ENCODE results near the gene TMC3.

Gene TMC3

DNA sequence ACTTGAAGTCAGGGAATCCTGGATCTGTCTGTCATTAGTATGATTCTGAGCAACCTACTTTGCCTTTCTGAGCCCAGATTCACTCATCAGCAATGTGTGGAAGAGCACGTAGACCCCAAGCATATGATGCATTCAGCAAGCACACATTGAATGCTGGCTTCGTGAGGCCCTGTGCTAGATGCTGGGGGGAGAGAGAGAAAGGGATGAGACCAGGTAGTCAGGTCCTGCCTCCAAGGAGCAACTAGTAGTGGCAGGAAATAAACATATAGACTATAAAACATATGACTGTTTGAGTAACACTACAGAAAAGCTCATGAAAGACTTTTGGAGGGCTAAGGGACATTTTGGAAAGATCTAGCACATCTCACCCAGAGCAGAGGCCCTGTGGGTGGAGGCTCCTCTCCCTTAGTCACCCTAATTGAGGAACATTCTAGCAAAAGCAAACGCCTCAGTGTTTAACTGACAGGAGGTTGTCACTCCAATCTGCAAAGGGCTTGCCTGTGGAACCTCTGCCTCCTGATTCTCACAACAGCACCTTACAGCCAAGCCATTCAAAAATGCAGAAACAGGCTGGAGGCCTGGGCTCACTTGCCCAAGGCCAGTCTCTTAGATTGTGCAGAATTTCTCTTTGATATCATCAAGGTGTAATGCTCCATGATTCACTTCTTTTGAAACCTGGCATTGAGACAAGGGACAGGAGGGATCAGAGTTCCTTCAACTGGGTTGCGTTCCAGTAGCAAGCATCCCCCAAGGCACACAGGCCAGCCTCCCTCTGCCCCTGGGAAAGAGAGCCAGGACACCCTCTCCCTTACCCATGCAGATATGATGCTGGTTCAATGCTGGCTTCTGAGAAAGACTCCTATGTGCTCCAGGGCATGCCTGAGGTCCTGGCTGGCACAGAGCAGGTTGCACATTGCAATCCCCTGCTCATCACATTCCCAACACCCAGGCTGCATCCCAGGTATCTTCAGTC, 76.1 kb downstream of the TMC3 start:
- no peak for DNase-seq (ENCODE audit: low spot score)

DNA sequence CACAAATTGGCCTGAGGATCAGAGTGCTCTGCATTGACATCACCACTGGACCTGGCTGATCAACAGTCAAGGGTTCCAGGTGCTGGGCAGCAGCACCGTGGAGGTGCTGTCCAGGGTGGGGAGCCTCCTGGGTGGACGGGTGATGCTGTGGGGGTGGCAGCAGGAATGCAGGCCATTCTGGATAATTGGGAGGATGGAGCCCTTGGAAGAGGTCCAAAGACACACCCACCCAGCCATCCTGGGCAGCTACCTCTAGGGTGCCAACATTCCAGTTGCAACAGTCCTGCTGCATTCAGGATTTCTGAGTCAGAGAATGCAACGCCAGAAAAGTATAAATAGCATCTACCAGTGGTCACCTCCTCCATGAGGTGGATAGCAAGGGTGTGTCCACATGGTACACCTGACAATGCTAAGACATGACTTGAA, 76.9 kb downstream of the TMC3 start:
- peak; percentile 76 for DNase-seq (ENCODE audit: low spot score)

- DNase-seq (ENCODE audit: low spot score), result no peak
These were observed 77.3 kb downstream of the TMC3 start for GRCh38 chr15:81296673-81297072.

DNA sequence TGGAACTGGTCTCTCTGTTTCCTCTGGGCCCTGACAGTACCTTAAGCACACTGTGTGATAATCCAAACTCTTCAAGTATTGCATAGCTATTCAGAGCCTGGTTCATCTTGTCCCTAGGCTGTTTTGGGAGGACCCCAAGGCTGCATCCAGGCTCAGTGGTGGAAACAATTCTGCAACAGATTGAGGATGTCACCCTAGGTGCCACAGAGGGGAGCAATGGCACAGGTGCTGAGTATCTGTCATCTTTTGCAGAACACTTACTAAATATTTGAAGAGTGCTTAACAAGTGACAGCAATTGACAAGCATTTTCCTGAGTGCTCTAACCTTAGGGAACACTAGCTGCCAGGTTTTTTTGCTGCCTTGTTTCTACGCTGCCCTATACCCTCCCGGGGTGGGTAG, 77.8 kb downstream of the TMC3 start:
- no peak for DNase-seq (ENCODE audit: low spot score)

DNA sequence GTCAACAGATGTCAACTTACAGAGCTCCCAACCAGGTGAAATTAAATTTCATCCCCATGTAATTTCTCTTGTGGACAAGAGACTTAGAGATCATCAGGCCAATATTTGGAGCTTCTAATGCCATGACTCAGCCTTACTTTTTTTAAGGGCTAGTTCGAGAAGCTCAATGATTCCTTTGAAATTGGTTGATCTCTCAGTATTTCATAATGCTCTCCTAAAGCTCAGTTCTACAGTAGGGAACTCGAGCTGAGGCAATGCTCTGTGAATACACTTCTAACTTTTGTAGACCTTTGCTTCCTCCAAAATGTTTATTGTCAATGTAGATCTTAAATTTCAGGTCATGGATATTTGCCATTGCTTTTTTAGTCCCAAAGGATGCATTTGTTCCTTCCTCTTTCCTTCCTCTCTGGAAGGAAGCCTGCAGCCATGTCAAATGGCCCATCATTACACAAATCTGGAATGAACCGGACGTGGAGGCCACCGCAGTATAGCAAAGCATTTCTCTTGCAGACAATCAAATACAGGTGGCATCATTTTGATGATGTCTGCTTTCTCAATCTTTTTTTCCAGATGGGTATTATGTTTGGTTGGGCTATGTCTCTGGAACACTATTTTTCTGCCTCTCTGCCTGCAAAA, 78.4 kb downstream of the TMC3 start:
- DNase-seq (ENCODE audit: low spot score), result no peak

DNA sequence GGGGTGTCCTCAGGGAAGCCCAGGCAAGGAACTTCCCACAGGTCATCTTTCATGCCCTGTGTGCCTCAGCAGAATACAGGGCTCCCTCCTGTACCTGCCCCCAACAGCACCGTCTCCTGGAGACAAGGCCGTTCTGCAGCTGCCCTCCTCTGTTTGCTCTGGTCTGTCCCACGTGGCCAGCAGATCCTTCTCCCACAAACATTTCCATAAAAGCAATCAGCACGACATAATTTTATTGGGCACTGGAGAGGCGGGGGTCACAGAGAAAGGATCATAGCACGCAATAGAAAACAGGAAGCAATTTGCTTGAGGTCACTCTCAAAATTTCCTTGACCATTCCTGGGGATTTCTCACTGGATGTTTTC, 79.5 kb downstream of the TMC3 start:
- no peak for DNase-seq (ENCODE audit: low spot score)

DNA sequence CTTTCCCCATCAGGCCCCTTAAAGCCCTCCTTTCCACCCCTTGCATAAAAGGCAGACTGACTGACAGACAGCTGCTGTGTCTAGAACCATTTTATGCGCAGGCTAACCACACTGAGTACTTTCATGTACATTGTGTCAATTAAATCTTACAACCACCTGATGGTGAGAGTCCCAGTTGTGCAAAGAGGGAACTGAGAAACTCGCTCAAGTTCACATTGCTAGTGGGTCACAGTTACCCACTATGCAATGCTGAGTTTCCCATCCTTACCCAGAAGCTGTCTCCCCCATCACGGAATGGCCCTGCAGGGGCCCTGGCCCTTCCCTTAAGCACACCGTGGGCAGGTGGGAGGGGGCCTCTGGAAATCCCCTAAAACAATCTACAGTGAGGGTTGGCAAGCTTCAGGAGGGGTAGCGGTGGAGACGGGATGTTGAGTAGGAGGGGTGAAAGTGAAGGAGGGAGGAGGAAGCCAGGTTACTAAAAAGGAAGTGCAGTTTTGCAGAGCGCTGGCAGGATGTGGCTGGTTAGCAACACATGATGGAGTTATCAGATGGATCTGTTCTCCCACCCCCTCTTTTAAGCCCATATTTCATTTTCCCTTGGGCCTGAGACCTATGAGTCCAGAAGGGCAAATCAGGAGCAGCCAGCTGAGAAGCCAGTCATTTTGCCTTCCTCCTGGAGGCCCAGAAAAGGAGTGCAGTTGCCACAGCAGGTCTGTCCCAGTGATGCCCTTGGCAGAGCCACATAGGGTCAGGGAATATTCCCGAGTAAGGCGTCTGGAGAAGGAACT, 80.1 kb downstream of the TMC3 start:
- DNase-seq (ENCODE audit: low spot score), result no peak

DNA sequence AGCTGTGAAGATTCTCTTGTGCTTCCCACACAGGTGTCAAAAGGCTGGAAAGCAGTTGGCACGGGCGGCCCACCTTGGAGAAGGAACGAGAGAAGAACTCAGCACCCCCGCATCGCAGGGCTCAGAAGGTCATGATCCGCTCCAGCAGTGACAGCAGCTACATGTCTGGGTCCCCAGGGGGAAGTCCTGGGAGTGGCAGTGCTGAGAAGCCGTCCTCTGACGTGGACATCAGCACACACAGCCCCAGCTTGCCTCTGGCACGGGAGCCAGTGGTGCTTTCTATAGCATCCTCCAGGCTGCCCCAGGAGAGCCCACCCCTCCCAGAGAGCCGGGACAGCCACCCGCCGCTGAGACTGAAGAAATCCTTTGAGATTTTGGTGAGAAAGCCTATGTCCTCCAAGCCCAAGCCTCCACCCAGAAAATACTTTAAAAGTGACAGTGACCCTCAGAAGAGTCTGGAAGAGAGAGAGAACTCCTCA, 81.5 kb downstream of the TMC3 start:
- DNase-seq (ENCODE audit: low spot score), result no peak

- DNase-seq (ENCODE audit: low spot score), result no peak
These were observed 82.0 kb downstream of the TMC3 start for GRCh38 chr15:81291916-81292522.

- no peak for DNase-seq (ENCODE audit: low spot score)
These were observed 84.1 kb downstream of the TMC3 start for GRCh38 chr15:81289910-81290309.

GRCh38 chr15:81288616-81289015, 85.4 kb downstream of the TMC3 start:
- DNase-seq (ENCODE audit: low spot score), result no peak

DNA sequence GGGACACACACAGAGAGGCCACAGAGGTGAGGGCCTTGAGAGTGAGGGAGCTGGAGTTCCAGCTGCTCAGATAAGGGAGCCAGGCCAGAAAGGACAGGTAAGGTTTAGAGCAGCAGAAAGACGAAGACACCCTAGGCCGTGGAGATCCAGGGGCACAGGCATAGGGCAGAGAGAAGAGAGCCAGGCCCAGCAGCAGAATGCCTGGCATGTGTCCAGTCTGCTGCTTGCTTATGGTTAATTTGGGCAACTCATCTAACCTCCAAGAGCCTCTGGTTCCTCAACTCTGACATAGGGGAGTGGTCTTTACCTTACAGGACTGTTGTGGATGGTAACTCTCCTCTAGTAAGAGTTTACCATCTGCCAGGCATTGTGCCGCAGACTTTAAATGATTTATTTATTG, 86.0 kb downstream of the TMC3 start:
- no peak for DNase-seq (ENCODE audit: low spot score)

DNA sequence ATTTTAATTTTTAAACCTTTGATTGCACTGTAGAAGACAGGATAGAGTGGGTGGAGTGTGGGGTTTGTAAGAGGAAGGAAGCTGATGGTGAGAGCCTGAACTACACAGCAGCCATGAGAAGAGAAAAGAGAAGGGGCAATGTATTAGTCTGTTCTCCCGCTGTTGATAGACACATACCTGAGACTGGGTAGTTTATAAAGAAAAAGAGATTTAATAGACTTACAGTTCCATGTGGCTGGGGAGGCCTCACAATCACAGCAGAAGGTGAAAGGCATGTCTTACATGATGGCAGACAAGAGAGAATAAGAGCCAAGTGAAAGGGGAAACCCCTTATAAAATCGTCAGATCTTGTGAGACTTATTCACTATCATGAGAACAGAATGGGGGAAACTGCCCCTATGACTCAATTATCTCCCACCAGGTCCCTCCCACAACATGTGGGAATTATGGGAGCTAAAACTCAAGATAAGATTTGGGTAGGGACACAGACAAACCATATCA, 87.3 kb downstream of the TMC3 start:
- no peak for DNase-seq (ENCODE audit: low spot score)

DNA sequence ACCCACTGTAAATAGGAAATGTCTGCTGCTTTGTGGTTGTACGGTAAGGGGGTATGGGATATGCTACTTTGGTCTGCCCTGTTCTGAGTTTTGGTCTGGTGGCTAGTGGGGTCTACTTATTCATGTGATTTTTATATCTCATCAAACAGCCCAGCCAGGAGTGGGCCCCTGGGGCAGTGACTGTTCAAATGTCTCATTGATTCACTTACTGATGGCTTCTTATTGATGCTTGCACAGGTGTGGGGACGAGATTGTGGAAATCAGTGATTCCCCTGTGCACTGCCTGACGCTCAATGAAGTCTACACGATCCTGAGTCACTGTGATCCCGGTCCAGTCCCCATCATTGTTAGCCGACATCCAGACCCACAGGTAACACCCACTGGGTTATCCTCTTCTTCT, 88.6 kb downstream of the TMC3 start:
- no peak for DNase-seq (ENCODE audit: low spot score)

GRCh38 chr15:81284256-81285031, 89.6 kb downstream of the TMC3 start:
- no peak for DNase-seq (ENCODE audit: low spot score)

- DNase-seq (ENCODE audit: low spot score), result no peak
These were observed 91.1 kb downstream of the TMC3 start for GRCh38 chr15:81282911-81283310.

GRCh38 chr15:81282606-81282895, 91.5 kb downstream of the TMC3 start:
- DNase-seq (ENCODE audit: low spot score), result no peak

DNA sequence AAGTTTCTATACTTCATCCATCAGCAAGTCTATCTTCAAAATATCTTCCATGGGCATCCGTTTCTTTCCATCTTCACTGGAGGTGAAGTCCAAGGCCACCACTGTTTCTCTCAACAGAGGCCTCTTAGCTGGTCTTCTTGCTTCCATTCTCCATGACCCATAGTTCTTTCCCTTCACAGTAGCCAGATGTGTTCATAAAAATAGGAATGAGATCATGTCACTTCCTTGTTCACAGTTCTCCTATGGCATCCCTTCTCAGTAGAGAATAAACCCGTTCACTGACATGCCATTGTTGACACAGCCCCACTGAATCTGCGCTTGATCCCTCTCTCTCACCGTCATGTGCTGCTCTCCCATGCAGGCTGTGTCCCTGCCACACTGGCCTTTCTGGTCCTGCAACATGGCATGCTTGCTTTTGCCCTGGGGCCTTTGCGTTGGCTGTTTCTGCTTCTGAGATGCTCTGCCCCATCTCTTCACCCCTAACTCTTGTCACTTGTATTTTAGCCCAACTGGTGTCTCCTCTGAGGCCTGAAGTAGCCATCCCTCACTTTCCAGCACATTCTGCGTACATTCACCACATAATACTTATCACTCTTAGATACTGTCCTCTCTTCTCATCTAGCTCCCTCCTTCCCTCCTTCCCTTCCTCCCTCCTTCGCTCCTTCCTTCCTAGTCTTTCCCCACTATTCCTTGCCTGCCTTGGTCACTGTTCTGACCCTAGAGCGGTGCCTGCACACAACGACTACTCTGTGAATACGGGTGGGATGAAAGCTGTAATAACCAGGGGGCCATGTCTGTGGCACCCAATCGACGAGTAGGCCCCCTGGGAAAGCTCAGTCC, 92.0 kb downstream of the TMC3 start:
- DNase-seq (ENCODE audit: low spot score), result no peak

DNA sequence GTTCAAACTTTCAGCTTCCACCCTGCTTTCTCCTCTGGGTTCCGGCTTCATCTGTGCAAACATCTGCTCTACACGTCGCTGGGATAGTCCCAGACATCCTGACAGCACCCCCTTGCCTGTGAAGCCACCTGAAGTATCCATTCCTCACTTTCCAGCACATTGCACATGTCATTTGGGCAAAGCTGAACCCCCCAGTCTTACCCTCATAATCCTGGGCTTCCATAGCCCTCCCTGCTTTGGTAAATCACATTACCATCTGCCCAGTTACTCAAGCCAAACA, 92.6 kb downstream of the TMC3 start:
- no peak for DNase-seq (ENCODE audit: low spot score)

Measured in AG08395 (cell line).